Naive thymus-derived CD4-positive, alpha-beta T cell (primary cell): ENCODE measurements around the gene CDH5. TPM values are rescaled to one million over a fixed set of nuclear protein-coding genes. Genes with fewer than 3 reads are reported as not detected.

Experiments
- ATAC-seq: fragments of 150-1000 bp; cut with Tn5 transposase; 2 replicates; pipeline ENCODE4 v1.10.0; 2021; ENCODE audit warnings: mild to moderate bottlenecking, moderate library complexity
- CTCF ChIA-PET: fragments of 350-600 bp; sonication (Branson Sonifier 250); formaldehyde crosslinking; loops from one replicate; lab custom pipeline; 2021; ENCODE audit warnings: antibody characterized with exemption; lab: Charles Lee
- POLR2A ChIA-PET: fragments of 350-600 bp; sonication (Branson Sonifier 250); formaldehyde crosslinking; loops from one replicate; lab custom pipeline; 2021; ENCODE audit warnings: antibody characterized with exemption, inconsistent platforms; lab: Charles Lee
- DNase-seq, 9 donors: peaks; one replicate each; pipeline versions ENCODE4 v3.0.0 to v3.0.0-alpha.2; 2020 to 2022; ENCODE audit warnings: mixed read lengths in 1 of 9
- H3K27ac ChIP-seq: one replicate; pipeline ENCODE4 v1.7.0; 2013; ENCODE audit warnings: mild to moderate bottlenecking, low read depth, low read length, moderate library complexity
- H3K27me3 ChIP-seq, 2 donors: one replicate each; pipeline ENCODE4 v1.7.0; 2013; ENCODE audit warnings: low read length in 2 of 2, mild to moderate bottlenecking in 2 of 2, moderate library complexity in 2 of 2; ENCODE audit not compliant: control insufficient read depth in 2 of 2, insufficient read depth in 2 of 2
- H3K36me3 ChIP-seq, 3 experiments: 1 replicate in 2 of 3; 2 replicates in 1 of 3; pipeline ENCODE4 v1.7.0; 2013; ENCODE audit warnings: low read length in 3 of 3, mild to moderate bottlenecking in 3 of 3, moderate library complexity in 1 of 3; ENCODE audit not compliant: insufficient read depth in 3 of 3, control insufficient read depth in 2 of 3
- H3K4me1 ChIP-seq, 2 donors: one replicate each; pipeline ENCODE4 v1.7.0; 2013; ENCODE audit warnings: low read length in 2 of 2, mild to moderate bottlenecking in 2 of 2, moderate library complexity in 1 of 2; ENCODE audit not compliant: control insufficient read depth in 2 of 2, insufficient read depth in 2 of 2
- H3K4me3 ChIP-seq: 2 replicates; pipeline ENCODE4 v1.7.0; 2013; ENCODE audit warnings: mild to moderate bottlenecking, low read length
- H3K9me3 ChIP-seq, 3 experiments: 1 replicate in 2 of 3; 2 replicates in 1 of 3; pipeline ENCODE4 v1.7.0; 2013; ENCODE audit warnings: low read length in 3 of 3; ENCODE audit not compliant: control insufficient read depth in 2 of 3
- H3K27ac Mint-ChIP-seq, 9 donors: one replicate each; pipeline ENCODE4 v1.8.0; 2020 to 2022; ENCODE audit warnings: mixed read lengths in 9 of 9, mild to moderate bottlenecking in 8 of 9, moderate library complexity in 5 of 9, inconsistent platforms in 2 of 9
- H3K27me3 Mint-ChIP-seq, 5 donors: one replicate each; pipeline ENCODE4 v1.8.0; 2021 to 2022; ENCODE audit warnings: mixed read lengths in 5 of 5, mild to moderate bottlenecking in 1 of 5
- H3K36me3 Mint-ChIP-seq, 5 donors: one replicate each; pipeline ENCODE4 v1.8.0; 2020 to 2022; ENCODE audit warnings: mixed read lengths in 5 of 5, mild to moderate bottlenecking in 3 of 5, inconsistent platforms in 1 of 5
- H3K4me1 Mint-ChIP-seq, 7 donors: one replicate each; pipeline ENCODE4 v1.8.0; 2020 to 2022; ENCODE audit warnings: mixed read lengths in 7 of 7, mild to moderate bottlenecking in 3 of 7, inconsistent platforms in 1 of 7
- H3K4me3 Mint-ChIP-seq, 10 donors: one replicate each; pipeline ENCODE4 v1.8.0; 2020 to 2022; ENCODE audit warnings: mild to moderate bottlenecking in 10 of 10, mixed read lengths in 10 of 10, moderate library complexity in 6 of 10, inconsistent platforms in 2 of 10
- H3K9me3 Mint-ChIP-seq, 11 donors: one replicate each; pipeline ENCODE4 v1.8.0; 2020 to 2022; ENCODE audit warnings: mixed read lengths in 11 of 11, mild to moderate bottlenecking in 4 of 11, inconsistent platforms in 1 of 11, moderate library complexity in 1 of 11
- intact Hi-C, 2 donors: fragments of 100-400 bp; cut with micrococcal nuclease; formaldehyde crosslinking; loops; one replicate each; pipeline ENCODE4 v1.15.1; 2023
- polyA plus RNA-seq, 2 donors: library from polyadenylated mRNA; unstranded; fragments of 300-500 nt; fragmentation: Illumina TruSeq; gene quantifications; one replicate each; pipeline ENCODE4 v1.2.3, GENCODE V29; 2021
- total RNA-seq, 6 experiments: library from RNA in 5 of 6; stranded (reverse) in 5 of 6; gene quantifications; 1 replicate in 5 of 6; 2 replicates in 1 of 6; pipeline ENCODE4 v1.2.3 and lab custom pipeline; 2021 to 2026

The CDH5 gene
- total and polyA plus RNA-seq, 7 experiments from 2014 or later = not detected

- Mint-ChIP-seq H3K27ac (no peak overlapping the region), H3K4me1 (peaks cover 0 to 1% (median 0%) of the 10 kb centered on the region in 7 donors), H3K27me3 (peaks cover 12 to 42% (median 24%) of the 10 kb centered on the region in 5 donors), H3K36me3 (peaks cover 0 to 3% (median 0%) of the 10 kb centered on the region in 5 donors), H3K4me3 (no peak overlapping the region), H3K9me3 (peaks cover 0 to 5% (median 0%) of the 10 kb centered on the region in 11 donors)
- ChIA-PET CTCF (interaction anchor here (0.7 to 0.8 kb wide), 2 partner anchors 19 to 533 kb away, joined by 3 to 4 read pairs; no protein-coding TSS in a partner anchor), POLR2A (no interaction called here)
- Histone ChIP-seq H3K36me3 (no peaks in the 10 kb centered on the region), H3K9me3 (no peaks in the 10 kb centered on the region), H3K4me3 (no peak overlapping the region), H3K27me3 (no peaks in the 10 kb centered on the region), H3K27ac (no peak overlapping the region), H3K4me1 (no peaks in the 10 kb centered on the region)
- no peak for DNase-seq
- ATAC-seq = no peak
- intact Hi-C loops = no loop called here
Measured at GRCh38 chr16:66337463-66338188, 28.9 kb upstream of the CDH5 start.

- CTCF ChIA-PET = interaction anchor here (0.6 kb wide), 1 partner anchor 472 kb away, joined by 3 read pairs; no protein-coding TSS in a partner anchor
- intact Hi-C loops = no loop called here
- H3K9me3 Mint-ChIP-seq = peaks cover 0 to 5% (median 0%) of the 10 kb centered on the region in 11 donors
Measured at GRCh38 chr16:66342294-66342900, 24.1 kb upstream of the CDH5 start.

GRCh38 chr16:66344533-66345145 lies 21.9 kb upstream of the CDH5 start:
- no peaks in the 10 kb centered on the region for H3K27me3 ChIP-seq
- H3K9me3 ChIP-seq = no peaks in the 10 kb centered on the region
- H3K36me3 Mint-ChIP-seq = no peaks in the 10 kb centered on the region
- no peaks in the 10 kb centered on the region for H3K4me1 Mint-ChIP-seq
- no peak overlapping the region for H3K4me3 ChIP-seq
- DNase-seq = peak in 4 of 9 donors; percentile 20 to 40 (median 27)
- POLR2A ChIA-PET = no interaction called here
- no peak overlapping the region for H3K27ac ChIP-seq
- H3K36me3 ChIP-seq = no peaks in the 10 kb centered on the region
- ATAC-seq = peak; percentile 36
- H3K27ac Mint-ChIP-seq = no peak overlapping the region
- no peak overlapping the region for H3K4me3 Mint-ChIP-seq
- H3K4me1 ChIP-seq = no peaks in the 10 kb centered on the region
- H3K9me3 Mint-ChIP-seq = no peaks in the 10 kb centered on the region
- CTCF ChIA-PET = interaction anchor here (2.4 to 3.2 kb wide), 2 partner anchors 10 to 13 kb away, joined by 10 to 11 read pairs; no protein-coding TSS in a partner anchor
- intact Hi-C loops = no loop called here
- H3K27me3 Mint-ChIP-seq = peaks cover 12 to 51% (median 29%) of the 10 kb centered on the region in 5 donors

More at GRCh38 chr16:66342294-66342900, 24.1 kb upstream of the CDH5 start:
- H3K36me3 Mint-ChIP-seq = peaks cover 0 to 3% (median 0%) of the 10 kb centered on the region in 5 donors
- no peaks in the 10 kb centered on the region for H3K9me3 ChIP-seq
- no peaks in the 10 kb centered on the region for H3K4me1 ChIP-seq
- H3K27me3 ChIP-seq = no peaks in the 10 kb centered on the region
- H3K27me3 Mint-ChIP-seq = peaks cover 9 to 35% (median 24%) of the 10 kb centered on the region in 5 donors
- no peaks in the 10 kb centered on the region for H3K4me1 Mint-ChIP-seq
- POLR2A ChIA-PET = no interaction called here
- ATAC-seq (no peak), DNase-seq (no peak)
- no peaks in the 10 kb centered on the region for H3K36me3 ChIP-seq
- no peak overlapping the region for H3K4me3 ChIP-seq
- no peak overlapping the region for H3K27ac ChIP-seq
- no peak overlapping the region for H3K27ac Mint-ChIP-seq
- H3K4me3 Mint-ChIP-seq = no peak overlapping the region

GRCh38 chr16:66346221-66346620 lies 20.3 kb upstream of the CDH5 start:
- no peak for ATAC-seq
- H3K4me1 ChIP-seq = no peaks in the 10 kb centered on the region
- H3K4me3 ChIP-seq = no peak overlapping the region
- no peaks in the 10 kb centered on the region for H3K36me3 Mint-ChIP-seq
- POLR2A ChIA-PET = no interaction called here
- CTCF ChIA-PET = interaction anchor here (0.9 to 3.2 kb wide), 2 partner anchors 9 to 148 kb away, joined by 3 to 10 read pairs; no protein-coding TSS in a partner anchor
- H3K27me3 Mint-ChIP-seq = peaks cover 8 to 55% (median 38%) of the 10 kb centered on the region in 5 donors
- H3K27ac Mint-ChIP-seq = no peak overlapping the region
- intact Hi-C loops = no loop called here
- H3K36me3 ChIP-seq = no peaks in the 10 kb centered on the region
- no peaks in the 10 kb centered on the region for H3K9me3 Mint-ChIP-seq
- no peak for DNase-seq
- H3K4me3 Mint-ChIP-seq = no peak overlapping the region
- H3K27me3 ChIP-seq = no peaks in the 10 kb centered on the region
- H3K4me1 Mint-ChIP-seq = no peaks in the 10 kb centered on the region
- H3K27ac ChIP-seq = no peak overlapping the region
- no peaks in the 10 kb centered on the region for H3K9me3 ChIP-seq

GRCh38 chr16:66352304-66352703 lies 14.2 kb upstream of the CDH5 start:
- H3K4me3 ChIP-seq = no peak overlapping the region
- H3K27me3 Mint-ChIP-seq = peaks cover 16 to 60% (median 52%) of the 10 kb centered on the region in 5 donors
- H3K27ac Mint-ChIP-seq = no peak overlapping the region
- H3K36me3 Mint-ChIP-seq = no peaks in the 10 kb centered on the region
- peaks cover 0 to 6% (median 0%) of the 10 kb centered on the region in 11 donors for H3K9me3 Mint-ChIP-seq
- DNase-seq = no peak
- ChIA-PET POLR2A (no interaction called here), CTCF (interaction anchor here (1.1 kb wide), 1 partner anchor 9 kb away, joined by 3 read pairs; no protein-coding TSS in a partner anchor)
- no peaks in the 10 kb centered on the region for H3K36me3 ChIP-seq
- no peak overlapping the region for H3K4me3 Mint-ChIP-seq
- peaks cover 0 to under 1% (median 0%) of the 10 kb centered on the region in 7 donors for H3K4me1 Mint-ChIP-seq
- no peaks in the 10 kb centered on the region for H3K4me1 ChIP-seq
- ATAC-seq = no peak
- no peaks in the 10 kb centered on the region for H3K27me3 ChIP-seq
- intact Hi-C loops = no loop called here
- H3K27ac ChIP-seq = no peak overlapping the region
- no peaks in the 10 kb centered on the region for H3K9me3 ChIP-seq

- peaks cover 0 to 4% (median 0%) of the 10 kb centered on the region in 7 donors for H3K4me1 Mint-ChIP-seq
- CTCF ChIA-PET = interaction anchor here (1.1 kb wide), 1 partner anchor 9 kb away, joined by 3 read pairs; no protein-coding TSS in a partner anchor
Measured at GRCh38 chr16:66353055-66353454, 13.4 kb upstream of the CDH5 start.

More at GRCh38 chr16:66353055-66353454, 13.4 kb upstream of the CDH5 start:
- H3K4me1 ChIP-seq = no peaks in the 10 kb centered on the region
- no peaks in the 10 kb centered on the region for H3K36me3 ChIP-seq
- H3K9me3 ChIP-seq = no peaks in the 10 kb centered on the region
- Mint-ChIP-seq H3K27me3 (peaks cover 19 to 63% (median 49%) of the 10 kb centered on the region in 5 donors), H3K36me3 (no peaks in the 10 kb centered on the region), H3K4me3 (no peak overlapping the region), H3K9me3 (peaks cover 0 to 6% (median 0%) of the 10 kb centered on the region in 11 donors), H3K27ac (no peak overlapping the region)
- intact Hi-C loops = no loop called here
- ATAC-seq = no peak
- H3K27ac ChIP-seq = no peak overlapping the region
- H3K4me3 ChIP-seq = no peak overlapping the region
- no peak for DNase-seq
- POLR2A ChIA-PET = no interaction called here
- no peaks in the 10 kb centered on the region for H3K27me3 ChIP-seq
